22Rv1 (cell line): ENCODE results near the gene MYO18B.

ENCODE experiments used
- ZFX ChIP-seq: fragments of 450-650 bp; IDR thresholded peaks from 2 replicates; pipeline ENCODE4 v1.6.1; 2017; ENCODE audit warnings: antibody characterized with exemption, borderline replicate concordance
- TF ChIP-seq, protein P1 (sequence below): fragments of 450-650 bp; IDR thresholded peaks from 2 replicates; pipeline ENCODE4 v1.5.1; 2017; ENCODE audit warnings: mild to moderate bottlenecking

GRCh38 chr22:25818541-25818940 lies 76.6 kb downstream of the MYO18B start:
- TF ChIP-seq, protein P1, sequence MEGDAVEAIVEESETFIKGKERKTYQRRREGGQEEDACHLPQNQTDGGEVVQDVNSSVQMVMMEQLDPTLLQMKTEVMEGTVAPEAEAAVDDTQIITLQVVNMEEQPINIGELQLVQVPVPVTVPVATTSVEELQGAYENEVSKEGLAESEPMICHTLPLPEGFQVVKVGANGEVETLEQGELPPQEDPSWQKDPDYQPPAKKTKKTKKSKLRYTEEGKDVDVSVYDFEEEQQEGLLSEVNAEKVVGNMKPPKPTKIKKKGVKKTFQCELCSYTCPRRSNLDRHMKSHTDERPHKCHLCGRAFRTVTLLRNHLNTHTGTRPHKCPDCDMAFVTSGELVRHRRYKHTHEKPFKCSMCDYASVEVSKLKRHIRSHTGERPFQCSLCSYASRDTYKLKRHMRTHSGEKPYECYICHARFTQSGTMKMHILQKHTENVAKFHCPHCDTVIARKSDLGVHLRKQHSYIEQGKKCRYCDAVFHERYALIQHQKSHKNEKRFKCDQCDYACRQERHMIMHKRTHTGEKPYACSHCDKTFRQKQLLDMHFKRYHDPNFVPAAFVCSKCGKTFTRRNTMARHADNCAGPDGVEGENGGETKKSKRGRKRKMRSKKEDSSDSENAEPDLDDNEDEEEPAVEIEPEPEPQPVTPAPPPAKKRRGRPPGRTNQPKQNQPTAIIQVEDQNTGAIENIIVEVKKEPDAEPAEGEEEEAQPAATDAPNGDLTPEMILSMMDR: no peak
- no peak for TF ChIP-seq ZFX
